ENCODE measurements around the gene KIF13A. TPM values are rescaled to one million over a fixed set of nuclear protein-coding genes. Genes with fewer than 3 reads are reported as not detected.
A peak's percentile ranks its signal among the peaks of the same experiment; 100 is the strongest.
"Not testable (repeated sequence)": the region's sequence is repeated elsewhere in the genome, so short reads cannot be mapped to it uniquely, and the experiment has no call there.

KIF13A gene
- total RNA-seq, 1 donor from 2014 or later, result 51.3 TPM

DNA sequence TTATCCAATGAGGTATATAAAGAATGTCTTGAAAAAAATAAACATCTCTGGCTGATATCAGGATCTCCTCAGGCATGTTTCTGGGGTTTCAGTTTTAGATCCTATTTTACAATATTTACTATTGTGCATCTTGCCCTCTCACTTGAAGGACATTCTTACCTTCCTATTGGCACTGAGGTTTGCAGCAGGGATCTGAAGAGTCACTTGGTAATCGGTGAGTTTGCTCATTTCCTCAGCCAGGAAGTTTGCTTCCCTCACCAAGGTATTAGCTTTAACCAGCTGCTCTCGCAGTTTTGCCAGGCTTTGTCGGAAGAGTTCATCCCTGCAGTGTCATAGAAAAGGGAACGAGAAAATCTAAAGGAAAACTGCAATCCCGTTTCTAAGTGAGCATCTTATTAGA is 178.8 kb downstream of the KIF13A start:
- DNase-seq (ENCODE audit: low spot score), result no peak

DNA sequence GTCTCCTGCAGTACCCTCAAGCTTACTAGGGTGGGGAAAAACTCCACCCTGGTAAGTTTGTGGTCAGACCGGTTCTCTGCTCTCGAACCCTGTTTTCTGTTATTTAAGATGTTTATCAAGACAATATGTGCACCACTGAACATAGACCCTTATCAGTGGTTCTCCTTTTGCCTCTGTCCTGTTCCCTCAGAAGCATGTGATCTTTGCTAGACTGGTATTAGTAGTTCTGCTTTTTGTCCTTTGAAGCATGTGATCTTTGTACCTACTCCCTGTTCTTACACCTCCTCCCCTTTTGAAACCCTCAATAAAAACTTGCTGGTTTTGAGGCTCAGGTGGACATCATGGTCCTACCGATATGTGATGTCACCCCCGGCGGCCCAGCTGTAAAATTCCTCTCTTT is 180.0 kb downstream of the KIF13A start:
- DNase-seq (ENCODE audit: low spot score), result not testable (repeated sequence)

DNA sequence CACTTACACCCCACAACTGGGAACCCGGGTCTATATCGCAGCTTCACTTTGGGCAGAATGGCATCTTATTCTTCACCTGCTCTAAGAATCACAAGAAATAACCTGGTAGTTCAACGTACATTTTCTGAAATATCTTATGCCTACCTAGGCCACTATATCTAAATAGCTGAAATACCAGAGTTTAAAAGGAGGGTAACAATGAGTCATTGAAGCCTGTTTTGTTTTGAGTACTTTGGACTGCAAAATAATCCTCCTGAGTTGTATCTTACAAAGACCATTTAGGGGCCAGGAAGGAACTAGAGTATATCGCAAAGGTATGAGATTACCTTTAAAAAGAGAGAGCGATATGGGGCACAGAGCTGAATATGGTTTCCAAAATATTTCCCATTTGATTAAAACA is 184.0 kb downstream of the KIF13A start:
- DNase-seq (ENCODE audit: low spot score), result no peak

DNA sequence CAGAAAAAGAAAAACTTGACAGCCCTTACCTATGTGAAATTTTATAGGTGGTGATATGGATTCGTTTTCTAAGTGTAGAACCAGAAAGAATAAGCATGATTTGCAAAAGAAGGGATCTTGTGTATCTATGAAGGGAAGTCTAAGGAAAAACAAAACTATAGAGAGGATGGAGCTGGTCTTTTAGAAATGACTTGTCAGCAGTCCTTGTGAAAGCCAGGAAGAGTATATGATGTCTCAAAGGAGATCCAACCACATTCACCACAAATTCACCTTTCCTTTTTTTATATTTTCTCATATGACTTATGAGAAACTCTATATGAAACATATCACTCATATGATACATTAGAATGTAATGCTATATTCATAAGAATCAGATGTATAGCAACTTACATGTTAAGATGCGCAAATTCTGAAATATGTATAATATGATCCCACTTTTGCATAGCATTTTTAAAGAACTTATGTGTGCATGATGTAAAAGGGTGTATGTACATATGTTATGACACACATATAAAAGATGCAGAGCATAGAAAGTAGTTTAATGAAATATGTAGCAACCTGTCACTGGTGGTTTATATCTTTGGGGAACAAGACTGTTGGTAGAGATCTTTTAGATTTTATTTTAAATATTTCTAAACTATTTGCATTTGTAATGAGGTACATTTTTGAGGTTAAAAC is 188.8 kb downstream of the KIF13A start:
- DNase-seq (ENCODE audit: low spot score), result no peak

DNA sequence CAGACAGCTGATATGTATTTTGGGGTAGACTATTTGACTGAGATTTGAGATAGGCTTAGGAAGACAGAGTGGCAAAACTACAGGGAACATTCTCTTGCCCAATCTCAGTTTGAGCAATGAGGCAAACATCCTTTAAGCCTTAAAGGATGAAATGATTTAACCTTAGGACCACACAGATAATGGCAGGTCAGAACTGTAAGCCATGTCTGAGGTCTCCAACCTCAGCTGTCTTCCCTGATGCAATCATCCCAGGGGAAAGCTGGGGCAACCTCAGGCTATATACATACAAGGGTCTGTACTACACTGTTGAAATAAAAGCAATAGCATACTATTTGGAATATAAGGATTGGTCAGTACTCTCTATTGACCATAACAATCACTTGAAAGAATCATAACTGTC is 196.9 kb downstream of the KIF13A start:
- no peak for DNase-seq (ENCODE audit: low spot score)

DNA sequence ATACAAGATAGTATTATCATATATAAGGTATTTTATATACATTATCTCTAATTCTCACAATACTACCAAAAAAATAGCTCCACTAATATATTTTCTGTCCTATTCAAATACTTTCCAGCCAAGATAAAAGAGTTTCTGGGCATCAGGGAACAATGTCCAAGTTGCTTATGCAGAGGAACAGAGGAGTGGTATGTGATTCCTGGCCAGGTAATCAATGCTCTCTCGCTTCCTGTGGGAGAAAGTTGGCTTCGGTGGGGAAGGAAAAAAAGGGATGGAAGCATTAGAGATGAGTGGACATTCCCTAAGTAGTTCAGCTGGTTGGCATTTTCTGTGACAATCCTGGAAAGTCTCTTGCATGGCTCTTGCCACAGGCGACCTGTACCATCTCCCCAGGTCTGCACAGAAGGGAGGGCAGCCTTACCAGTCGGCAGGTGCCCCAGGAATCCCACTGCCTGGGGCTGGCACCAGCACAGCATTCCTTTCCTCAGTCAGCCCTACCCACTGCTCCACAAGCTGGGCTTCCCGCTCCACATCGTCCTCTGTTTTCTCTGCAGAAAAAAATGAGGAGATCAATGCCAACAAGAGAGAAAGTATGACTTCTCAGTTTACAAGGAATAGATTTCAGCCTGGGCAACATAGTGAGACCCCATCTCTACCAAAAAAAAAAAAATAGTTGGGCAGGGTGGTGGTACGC is 202.2 kb downstream of the KIF13A start:
- no peak for DNase-seq (ENCODE audit: low spot score)

DNA sequence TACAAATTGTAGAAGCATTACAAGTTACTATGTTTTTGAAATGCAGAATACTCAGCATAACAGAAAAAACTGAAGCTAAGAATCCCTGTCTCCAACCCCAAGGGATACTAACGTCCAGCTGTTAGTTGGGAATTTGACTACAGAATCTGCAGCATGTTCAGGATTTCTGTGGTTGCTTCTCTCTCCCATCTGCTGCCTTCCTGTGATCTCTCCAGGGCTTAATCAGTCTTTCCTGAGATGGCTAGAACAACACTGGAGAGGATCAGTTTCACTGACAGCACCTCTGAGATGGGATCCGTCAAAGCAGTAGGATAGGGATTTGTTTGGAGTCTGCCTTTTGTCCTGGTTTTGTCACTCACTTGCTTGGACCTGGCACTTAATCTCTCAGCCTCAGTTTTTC is 207.4 kb downstream of the KIF13A start:
- DNase-seq (ENCODE audit: low spot score), result no peak

DNA sequence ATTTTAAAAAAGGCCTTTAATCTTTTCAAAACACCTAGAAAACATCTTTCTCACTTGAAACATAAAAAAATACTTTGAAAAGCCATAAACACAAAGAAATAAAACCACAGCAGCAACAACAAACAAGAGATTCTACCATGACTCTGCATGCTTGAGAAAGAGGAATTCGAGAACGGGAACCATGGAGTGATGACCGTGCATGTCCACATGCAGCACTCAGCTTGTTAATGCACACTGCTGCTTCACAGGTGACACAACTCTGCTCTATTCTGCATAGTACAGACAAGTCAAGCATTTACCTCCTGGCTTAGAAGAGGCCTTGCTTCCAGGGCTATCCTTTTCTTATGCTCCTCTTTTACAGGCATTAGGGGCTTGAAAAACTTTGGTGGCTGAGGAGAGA is 215.8 kb downstream of the KIF13A start:
- no peak for DNase-seq (ENCODE audit: low spot score)

DNA sequence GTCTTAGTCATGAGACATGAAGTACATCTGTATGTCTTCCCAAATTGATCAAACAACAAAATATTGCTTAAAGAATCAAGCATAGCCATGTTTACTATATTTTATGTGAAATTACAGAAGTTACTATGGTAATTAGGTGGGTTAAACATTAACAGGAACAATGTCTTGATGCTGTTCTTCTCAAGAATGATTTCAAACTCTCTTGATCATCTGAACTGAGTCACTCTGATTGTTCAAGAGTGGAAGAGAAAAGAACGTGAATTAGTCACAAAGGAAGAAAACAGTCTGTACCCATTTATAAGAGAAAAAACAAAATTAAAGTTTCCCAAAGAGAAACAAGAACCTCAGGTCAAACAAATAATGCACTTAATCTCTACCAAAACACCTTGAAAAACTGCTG is 218.6 kb downstream of the KIF13A start:
- DNase-seq (ENCODE audit: low spot score), result no peak

DNA sequence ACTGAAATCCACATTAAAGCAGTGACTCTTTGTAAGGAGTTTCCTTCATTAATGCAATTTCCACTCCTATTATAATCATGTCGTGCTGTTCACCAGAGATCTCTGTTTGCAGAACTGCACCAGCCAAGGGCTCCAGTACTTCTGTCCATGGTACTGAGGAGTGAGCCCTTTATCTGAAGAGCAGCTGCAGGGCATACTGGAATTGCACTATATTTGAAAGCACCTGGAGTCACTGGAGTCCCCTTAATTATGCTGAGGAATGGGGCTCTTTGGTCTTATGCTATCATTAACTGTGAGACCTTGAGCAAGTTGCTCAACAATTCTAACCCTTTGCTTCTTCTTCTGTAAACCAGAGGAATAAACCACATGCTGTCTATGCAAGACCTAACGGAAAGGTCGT is 219.0 kb downstream of the KIF13A start:
- peak; percentile 17 for DNase-seq (ENCODE audit: low spot score)

DNA sequence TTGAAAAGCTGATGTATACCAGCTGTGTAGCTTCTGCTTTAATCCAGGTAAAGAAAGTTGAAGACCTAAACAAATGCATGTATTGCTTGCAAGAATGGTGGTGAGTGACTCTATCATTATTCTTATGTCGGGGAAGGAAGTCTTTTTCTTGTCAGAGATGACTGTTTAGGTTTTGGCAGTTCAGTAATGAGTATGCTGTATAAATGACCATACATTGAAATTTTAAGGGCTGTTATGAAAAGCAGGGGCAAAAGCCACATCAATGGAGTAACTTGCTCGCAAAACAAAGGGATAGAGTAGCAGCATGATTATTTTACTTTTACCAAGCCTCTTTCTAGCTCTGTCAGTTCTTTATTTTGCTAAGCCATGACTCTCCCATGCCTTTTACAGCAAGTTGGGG is 224.8 kb downstream of the KIF13A start:
- no peak for DNase-seq (ENCODE audit: low spot score)

DNA sequence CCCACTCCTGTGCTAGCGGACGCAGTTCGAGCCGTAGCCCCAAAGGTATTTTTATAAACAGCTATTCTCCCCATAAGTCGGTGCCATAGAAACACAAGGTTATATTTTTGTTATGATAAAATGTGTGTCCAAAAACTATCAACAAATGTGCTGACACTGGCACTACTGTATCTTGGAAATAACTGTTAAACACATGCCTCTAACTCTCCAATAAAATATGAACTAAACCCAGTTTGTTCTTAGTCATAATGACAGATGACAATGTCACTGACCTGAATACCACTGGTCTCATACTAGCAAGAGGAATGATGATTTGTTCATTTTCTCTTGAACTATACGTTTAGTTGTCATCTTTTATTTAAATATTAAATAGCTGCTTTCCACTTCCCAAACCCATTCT is 229.3 kb downstream of the KIF13A start:
- no peak for DNase-seq (ENCODE audit: low spot score)

DNA sequence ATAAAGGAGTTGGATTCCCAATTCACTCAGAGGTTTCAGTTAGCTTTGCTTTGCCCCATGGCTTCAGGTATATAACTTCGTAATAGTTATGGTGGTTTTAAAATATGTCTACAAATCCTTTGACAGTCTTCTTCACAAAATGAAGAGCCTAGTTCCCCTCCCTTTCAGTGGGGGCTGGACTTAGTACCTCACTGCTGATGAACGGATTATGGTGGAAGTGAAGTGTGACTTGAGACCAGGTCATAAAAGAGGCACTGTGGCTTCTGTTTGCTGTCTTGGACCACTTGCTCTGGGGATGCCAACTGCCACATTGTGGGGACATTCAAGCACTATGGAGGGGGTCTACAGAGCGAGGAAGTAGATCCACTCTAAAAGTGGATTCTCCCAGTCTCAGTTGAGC is 233.2 kb downstream of the KIF13A start:
- DNase-seq (ENCODE audit: low spot score), result no peak

DNA sequence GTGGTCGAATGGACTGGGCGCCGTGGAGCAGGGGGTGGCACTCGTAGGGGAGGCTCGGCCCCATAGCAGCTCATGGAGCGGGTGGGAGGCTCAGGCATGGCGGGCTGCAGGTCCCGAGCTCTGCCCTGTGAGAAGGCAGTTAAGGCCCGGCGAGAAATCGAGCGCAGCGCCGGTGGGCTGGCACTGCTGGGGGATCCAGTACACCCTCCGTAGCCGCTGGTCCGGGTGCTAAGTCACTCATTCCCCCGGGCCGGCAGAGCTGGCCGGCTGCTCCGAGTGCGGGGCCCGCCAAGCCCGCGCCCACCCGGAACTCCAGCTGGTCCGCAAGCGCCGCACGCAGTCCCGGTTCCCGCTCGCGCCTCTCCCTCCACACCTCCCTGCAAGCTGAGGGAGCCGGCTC is 242.1 kb downstream of the KIF13A start:
- DNase-seq (ENCODE audit: low spot score), result not testable (repeated sequence)

DNA sequence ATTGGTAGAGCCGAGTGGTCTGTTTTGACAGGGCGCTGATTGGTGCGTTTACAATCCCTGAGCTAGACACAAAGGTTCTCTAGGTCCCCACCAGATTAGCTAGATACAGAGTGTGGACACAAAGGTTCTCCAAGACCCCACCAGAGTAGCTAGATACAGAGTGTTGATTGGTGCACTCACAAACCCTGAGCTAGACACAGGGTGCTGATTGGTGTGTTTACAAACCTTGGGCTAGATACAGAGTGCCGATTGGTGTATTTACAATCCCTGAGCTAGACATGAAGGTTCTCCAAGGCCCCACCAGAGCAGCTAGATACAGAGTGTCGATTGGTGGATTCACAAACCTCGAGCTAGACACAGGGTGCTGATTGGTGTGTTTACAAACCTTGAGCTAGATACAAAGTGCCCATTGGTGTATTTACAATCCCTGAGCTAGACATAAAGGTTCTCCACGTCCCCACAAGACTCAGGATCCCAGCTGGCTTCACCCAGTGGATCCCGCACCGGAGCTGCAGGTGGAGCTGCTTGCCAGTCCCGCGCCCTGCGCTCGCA is 242.6 kb downstream of the KIF13A start:
- DNase-seq (ENCODE audit: low spot score), result not testable (repeated sequence)

DNA sequence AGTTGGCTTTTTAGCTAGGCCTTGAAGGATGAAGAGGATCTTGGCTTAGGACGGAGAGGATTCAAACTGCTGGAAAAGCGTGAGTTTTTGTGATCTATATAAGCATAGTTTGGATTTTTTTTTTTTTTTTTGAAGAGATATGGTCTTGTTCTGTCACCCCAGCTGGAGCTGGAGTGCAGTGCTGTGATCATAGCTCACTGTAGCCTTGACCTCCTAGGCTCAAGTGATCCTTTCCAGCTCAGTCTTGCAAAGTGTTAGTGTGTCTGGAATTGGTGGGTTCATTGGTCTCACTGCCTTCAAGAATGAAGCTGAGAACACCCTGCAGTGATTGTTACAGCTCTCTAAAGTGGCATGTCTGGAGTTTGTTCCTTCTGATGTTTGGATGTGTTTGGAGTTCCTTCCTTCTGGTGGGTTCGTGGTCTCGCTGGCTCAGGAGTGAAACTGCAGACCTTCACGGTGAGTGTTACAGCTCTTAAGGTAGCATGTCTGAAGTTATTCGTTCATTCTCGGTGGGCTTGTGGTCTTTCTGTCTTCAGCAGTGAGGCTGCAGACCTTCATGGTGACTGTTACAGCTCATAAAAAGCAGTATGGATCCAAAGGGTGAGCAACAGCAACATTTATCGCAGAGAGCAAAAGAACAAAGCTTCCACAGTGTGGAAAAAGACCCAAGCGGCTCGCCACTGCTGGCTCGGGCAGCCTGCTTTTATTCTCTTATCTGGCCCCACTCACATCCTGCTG is 243.2 kb downstream of the KIF13A start:
- peak; percentile 32 for DNase-seq (ENCODE audit: low spot score)

DNA sequence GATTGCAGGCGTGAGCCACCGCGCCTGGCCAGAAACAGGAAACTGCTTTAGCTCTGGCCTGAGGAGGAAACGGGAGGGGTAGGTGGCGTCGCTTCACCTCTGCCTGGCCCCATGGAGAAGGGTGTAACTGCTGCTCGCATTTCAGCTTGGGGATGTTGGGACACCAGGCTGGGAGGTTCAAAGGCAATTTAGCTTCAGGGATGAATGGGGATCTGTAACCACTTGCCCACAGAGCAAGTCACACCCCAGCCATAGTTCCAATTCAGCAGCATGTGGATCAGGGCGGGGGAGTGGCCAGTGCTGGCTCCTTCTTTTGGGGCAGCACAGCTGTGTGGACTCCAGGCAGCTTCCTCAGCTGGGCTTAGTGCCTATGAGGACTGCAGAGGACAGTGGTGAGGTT is 245.9 kb downstream of the KIF13A start:
- DNase-seq (ENCODE audit: low spot score), result peak; percentile 11

DNA sequence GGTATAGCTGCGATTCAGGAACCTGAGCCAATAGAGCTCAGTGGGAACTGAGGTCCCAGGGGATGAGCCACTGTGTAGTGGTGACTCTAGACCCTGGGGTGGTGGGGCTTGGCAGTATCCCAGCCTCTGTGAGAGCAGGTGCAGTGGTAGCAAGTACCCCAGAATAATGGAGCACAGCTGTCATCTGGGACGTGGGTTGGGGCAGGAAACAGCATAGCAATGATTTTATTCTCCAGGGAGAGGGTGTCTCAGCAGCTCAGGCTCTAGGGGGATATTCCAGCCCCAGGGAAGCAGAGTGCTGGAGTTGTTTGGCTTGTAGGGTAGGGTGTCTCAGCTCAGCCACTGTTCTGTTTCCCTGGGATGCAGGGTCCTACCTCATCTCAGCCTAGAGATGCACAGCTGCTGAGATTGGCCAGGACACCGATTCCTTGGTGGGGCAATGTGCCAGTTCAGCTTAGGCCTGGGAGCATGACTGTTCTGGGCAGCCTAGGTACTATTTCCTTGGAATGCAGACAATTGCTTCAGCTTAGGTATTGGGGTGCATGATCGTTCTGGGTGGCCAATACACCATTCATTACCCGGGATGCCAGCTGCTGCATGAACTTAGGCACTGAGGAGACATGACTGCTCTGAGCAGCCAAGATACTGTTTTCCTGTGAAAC is 246.7 kb downstream of the KIF13A start:
- no peak for DNase-seq (ENCODE audit: low spot score)

DNA sequence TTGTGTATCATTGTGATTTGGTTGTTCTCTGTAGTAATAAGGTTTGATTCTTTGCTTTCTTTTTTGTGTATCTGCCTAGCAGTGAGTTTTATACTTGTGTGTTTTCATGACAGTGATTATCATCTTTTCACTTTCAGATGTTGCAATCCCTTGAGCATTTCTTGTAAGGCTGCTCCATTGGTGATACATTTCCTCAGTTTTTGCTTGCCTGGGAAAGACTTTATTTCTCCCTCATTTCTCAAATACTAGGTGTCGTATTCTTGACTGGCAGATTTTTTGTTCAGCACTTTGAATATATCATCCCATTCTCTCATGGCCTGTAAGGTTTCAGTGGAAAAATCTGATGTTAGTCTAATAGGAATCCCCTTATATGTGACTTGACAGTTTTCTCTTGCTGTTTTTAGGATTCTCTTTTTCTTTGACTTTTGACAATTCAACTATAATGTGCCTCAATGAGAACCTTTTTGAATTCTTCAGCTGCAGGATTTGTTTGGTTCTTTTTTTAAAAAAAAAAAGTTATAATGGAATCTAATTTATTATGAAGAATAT is 249.7 kb downstream of the KIF13A start:
- no peak for DNase-seq (ENCODE audit: low spot score)

DNA sequence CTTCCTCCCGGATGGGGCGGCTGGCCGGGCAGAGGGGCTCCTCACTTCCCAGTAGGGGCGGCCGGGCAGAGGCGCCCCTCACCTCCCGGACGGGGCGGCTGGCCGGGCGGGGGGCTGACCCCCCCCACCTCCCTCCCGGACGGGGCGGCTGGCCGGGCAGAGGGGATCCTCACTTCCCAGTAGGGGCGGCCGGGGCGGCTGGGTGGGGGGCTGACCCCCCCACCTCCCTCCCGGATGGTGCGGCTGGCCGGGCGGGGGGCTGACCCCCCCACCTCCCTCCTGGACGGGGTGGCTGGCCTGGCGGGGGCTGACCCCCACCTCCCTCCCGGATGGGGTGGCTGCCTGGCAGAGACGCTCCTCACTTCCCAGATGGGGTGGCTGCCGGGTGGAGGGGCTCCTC is 252.1 kb downstream of the KIF13A start:
- DNase-seq (ENCODE audit: low spot score), result not testable (repeated sequence)

DNA sequence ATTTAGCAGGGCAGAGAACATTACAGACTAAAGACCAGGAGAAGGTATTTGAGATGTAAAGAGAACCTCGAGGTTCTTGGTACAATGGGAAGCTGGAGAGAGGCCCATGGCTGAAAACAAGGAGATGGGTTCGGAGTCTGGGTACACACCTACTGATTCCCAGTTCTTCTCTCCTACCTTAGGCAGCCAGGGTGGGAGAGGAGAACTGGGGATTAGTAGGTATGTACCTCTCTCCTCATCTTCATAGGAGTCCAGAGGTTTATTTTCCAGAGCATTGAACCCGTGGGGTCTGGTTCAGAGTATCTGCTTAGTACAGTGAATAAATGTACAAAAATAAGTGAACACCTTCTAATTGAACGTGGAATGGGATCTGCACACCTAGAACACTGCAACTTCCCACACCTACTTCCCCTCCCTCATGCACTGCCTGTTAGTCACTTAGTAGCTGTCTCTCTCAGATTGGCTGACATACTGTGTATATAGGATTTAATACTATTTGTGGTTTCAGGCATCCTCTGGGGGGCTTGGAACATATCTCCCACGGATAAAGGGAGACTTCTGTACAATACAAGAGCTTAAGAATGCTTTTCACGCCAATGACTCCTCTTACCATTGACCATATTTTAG is 257.2 kb downstream of the KIF13A start:
- DNase-seq (ENCODE audit: low spot score), result no peak

All from umbilical cord (tissue), 2 donors.